ENCODE data around the gene DLG2.

DLG2 gene

DNA sequence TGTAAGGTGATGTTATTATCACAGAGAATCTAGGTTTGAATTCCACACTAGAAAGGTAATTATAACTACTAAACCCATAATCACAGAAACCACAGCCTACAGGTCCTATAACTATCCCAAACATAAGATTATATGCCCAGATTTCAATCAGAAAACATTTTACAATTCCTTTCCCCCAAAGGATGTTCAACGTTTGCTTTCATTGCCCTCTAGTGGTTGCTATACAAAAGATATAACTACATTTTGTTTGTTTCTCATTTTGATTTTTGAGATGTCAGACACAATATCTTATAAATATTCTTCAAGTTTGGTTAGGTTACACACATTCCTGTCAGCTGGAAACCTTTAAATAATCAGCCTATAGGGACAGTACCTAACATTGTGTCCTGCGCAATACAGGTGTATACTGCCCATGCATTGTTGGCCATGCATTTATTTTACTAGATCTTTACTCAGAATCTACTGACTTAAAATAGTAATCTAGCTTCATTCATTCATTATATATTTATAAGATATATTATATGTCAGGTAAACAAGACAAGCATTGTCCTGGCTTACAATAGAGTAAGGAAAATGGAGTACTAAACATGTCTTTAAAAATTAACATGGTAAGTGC lies 1810.5 kb downstream of the DLG2 start:
- TF ChIP-seq, protein P1, sequence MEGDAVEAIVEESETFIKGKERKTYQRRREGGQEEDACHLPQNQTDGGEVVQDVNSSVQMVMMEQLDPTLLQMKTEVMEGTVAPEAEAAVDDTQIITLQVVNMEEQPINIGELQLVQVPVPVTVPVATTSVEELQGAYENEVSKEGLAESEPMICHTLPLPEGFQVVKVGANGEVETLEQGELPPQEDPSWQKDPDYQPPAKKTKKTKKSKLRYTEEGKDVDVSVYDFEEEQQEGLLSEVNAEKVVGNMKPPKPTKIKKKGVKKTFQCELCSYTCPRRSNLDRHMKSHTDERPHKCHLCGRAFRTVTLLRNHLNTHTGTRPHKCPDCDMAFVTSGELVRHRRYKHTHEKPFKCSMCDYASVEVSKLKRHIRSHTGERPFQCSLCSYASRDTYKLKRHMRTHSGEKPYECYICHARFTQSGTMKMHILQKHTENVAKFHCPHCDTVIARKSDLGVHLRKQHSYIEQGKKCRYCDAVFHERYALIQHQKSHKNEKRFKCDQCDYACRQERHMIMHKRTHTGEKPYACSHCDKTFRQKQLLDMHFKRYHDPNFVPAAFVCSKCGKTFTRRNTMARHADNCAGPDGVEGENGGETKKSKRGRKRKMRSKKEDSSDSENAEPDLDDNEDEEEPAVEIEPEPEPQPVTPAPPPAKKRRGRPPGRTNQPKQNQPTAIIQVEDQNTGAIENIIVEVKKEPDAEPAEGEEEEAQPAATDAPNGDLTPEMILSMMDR (IDR thresholded peaks at IDR 0.05) = peak; percentile 74

GRCh38 chr11:83815736-83816135 lies 1811.4 kb downstream of the DLG2 start:
- TF ChIP-seq, protein P1 (IDR thresholded peaks at IDR 0.05) = no peak

- TF ChIP-seq, protein P1 (IDR thresholded peaks at IDR 0.05) = no peak
These were observed 1813.8 kb downstream of the DLG2 start for GRCh38 chr11:83813296-83813695.

DNA sequence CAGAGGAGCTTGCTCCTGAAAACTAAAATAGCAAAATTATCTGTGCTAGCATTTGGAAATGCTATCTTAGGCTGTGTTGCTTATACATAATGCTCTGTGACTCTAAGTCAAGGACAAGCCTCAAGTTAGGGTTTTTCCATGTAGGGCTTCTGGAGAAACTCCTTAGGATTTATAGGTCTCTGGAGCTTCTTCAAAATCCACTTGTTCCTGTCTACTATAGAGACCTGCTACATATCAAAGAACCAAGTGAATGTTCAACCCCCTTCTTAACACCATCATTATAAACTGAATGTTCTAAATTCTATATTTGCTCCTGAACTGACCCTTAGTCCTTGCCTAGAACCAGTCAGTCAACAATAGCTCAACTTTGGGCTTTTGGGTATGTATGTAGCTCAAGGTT lies 1817.9 kb downstream of the DLG2 start:
- TF ChIP-seq, protein P1 (IDR thresholded peaks at IDR 0.05) = no peak

DNA sequence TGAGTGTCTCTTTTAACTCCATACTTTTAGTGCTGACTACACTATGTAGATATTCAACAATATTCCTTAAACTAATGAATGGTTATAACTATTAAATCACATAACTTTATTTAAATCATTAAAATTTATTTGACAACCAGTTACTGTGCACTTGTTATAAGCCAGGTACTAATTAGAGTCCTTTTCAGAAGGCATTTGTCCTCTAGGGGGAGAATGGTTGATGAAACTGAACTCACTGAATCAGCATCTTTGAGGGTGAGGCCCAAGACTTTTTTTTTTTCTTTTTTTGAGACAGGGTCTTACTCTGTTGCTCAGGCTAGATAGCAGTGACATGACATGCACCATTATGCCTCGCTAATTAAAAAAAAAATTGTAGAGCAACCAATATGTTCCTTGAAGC lies 1825.3 kb downstream of the DLG2 start:
- TF ChIP-seq, protein P1 (IDR thresholded peaks at IDR 0.05) = no peak; the same call in 1 of the 2 replicates

- TF ChIP-seq, protein P1 (IDR thresholded peaks at IDR 0.05) = no peak
These were observed 1833.8 kb downstream of the DLG2 start for GRCh38 chr11:83793310-83793709.

DNA sequence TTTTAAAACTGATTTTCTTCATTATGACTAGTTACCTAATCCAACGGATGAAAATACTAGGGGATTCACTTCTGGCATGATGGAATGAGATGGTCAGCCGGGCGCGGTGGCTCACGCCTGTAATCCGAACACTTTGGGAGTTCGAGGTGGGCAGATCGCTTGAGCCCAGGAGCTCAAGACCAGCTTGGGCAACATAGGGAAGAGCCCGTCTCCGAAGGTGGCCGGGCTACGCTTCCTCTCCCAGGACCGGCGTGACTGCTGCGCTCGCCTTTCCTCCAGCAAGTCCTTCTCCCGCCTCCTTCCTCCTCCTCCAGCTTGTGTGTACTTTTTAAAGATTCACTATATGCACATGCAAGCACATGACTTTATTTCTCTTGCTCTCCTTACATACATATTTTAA lies 1835.6 kb downstream of the DLG2 start:
- TF ChIP-seq, protein P1 (IDR thresholded peaks at IDR 0.05) = no peak

DNA sequence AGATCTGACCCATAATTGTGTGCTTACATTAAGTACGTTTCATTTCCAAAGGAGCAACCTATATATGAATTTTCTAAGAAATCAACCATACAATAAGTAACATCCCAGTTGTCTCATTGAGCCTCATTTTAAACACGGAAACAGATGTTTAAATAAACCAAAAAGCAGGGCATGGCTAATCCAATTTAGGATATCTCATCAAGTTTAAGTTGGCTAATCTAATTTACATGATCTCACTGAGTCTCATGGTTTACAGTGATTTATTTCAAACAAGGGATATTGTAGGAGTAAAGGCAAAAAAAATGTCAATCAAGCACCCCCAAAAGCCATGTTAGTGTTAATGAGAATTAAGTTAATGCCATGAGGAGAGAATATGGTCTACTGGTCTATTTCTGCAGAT lies 1841.2 kb downstream of the DLG2 start:
- TF ChIP-seq, protein P1 (IDR thresholded peaks at IDR 0.05) = no peak

Measured in LNCAP (cell line).